Liver (tissue), 10 donors: ENCODE results near the gene GGTLC1. TPM values are rescaled to one million over a fixed set of nuclear protein-coding genes. Genes with fewer than 3 reads are reported as not detected.

Source experiments
- DNase-seq: peaks from one replicate; pipeline ENCODE4 v3.0.0-alpha.2; 2017; ENCODE audit warnings: low spot score
- H3K27ac ChIP-seq, 2 donors: one replicate each; pipeline ENCODE4 v1.7.0; 2013; ENCODE audit warnings: inconsistent platforms in 2 of 2, low read length in 2 of 2, control low read depth in 1 of 2, low read depth in 1 of 2, mild to moderate bottlenecking in 1 of 2
- H3K27me3 ChIP-seq, 4 donors: one replicate each; pipeline versions ENCODE4 v1.6.1 to v1.7.0; 2013; ENCODE audit warnings: low read length in 3 of 4, inconsistent platforms in 1 of 4, mild to moderate bottlenecking in 1 of 4, moderate library complexity in 1 of 4; ENCODE audit not compliant: control insufficient read depth in 4 of 4, insufficient read depth in 4 of 4
- H3K36me3 ChIP-seq, 4 donors: one replicate each; pipeline versions ENCODE4 v1.6.1 to v1.7.0; 2013; ENCODE audit warnings: low read length in 3 of 4, mild to moderate bottlenecking in 3 of 4, low read depth in 1 of 4, moderate library complexity in 1 of 4; ENCODE audit not compliant: control insufficient read depth in 4 of 4, insufficient read depth in 3 of 4
- H3K4me1 ChIP-seq, 4 donors: one replicate each; pipeline versions ENCODE4 v1.6.1 to v1.7.0; 2013; ENCODE audit warnings: low read length in 3 of 4, mild to moderate bottlenecking in 3 of 4, moderate library complexity in 1 of 4; ENCODE audit not compliant: control insufficient read depth in 4 of 4, insufficient read depth in 4 of 4
- H3K4me3 ChIP-seq, 3 donors: one replicate each; pipeline versions ENCODE4 v1.6.1 to v1.7.0; 2013; ENCODE audit warnings: low read length in 3 of 3, control low read depth in 1 of 3, low read depth in 1 of 3, mild to moderate bottlenecking in 1 of 3
- H3K9ac ChIP-seq, 2 donors: one replicate each; pipeline ENCODE4 v1.7.0; 2013; ENCODE audit warnings: low read length in 2 of 2, mild to moderate bottlenecking in 2 of 2, moderate library complexity in 2 of 2, control low read depth in 1 of 2, low read depth in 1 of 2
- H3K9me3 ChIP-seq, 4 donors: one replicate each; pipeline versions ENCODE4 v1.6.1 to v1.7.0; 2013; ENCODE audit warnings: low read length in 3 of 4; ENCODE audit not compliant: control insufficient read depth in 4 of 4
- CTCF ChIP-seq: fragments of 150-350 bp; IDR thresholded peaks from 2 replicates; pipeline ENCODE4 v1.5.1; 2017; ENCODE audit warnings: improper control_type of control experiment, low read depth, low read length; ENCODE audit not compliant: missing input control
- RAD21 ChIP-seq, 2 donors: IDR thresholded peaks; 2 replicates each; pipeline ENCODE4 v1.6.1; 2016; ENCODE audit warnings: antibody characterized with exemption in 2 of 2, mild to moderate bottlenecking in 2 of 2
- ZBTB33 ChIP-seq: IDR thresholded peaks from 2 replicates; pipeline ENCODE4 v1.6.1; 2016; ENCODE audit warnings: antibody characterized with exemption
- WGBS: extraction: QIAGEN DNeasy Blood & Tissue Kit; methylation state at CpG from one replicate; pipeline ENCODE4 v1.1.7; 2013; 5-methylcytosine and 5-hydroxymethylcytosine counted together
- polyA plus RNA-seq, 2 donors: library from polyadenylated mRNA; stranded (reverse) in 1 of 2; unstranded in 1 of 2; fragments of 200-250 nt in 1 of 2; fragments of >200 nt in 1 of 2; fragmentation: Nextera tagmentation in 1 of 2; extraction: Ambion mirVana in 1 of 2; gene quantifications; one replicate each; pipeline versions ENCODE4 v1.2.1 to v1.2.3, GENCODE V29; 2013 to 2015
- small RNA-seq: library from RNA; depleted of rRNA; stranded (forward); fragments of <200 nt; gene quantifications from one replicate; pipeline ENCODE3, GENCODE V24; 2014
- total RNA-seq, 2 donors: library from RNA; depleted of rRNA; stranded (reverse); fragments of >200 nt; gene quantifications; one replicate each; pipeline ENCODE4 v1.2.3, GENCODE V29; 2014
- donor health status: healthy.
- donor health status: healthy.
- donor health status: healthy.
- donor health status: healthy.
- donor health status: healthy.

Gene GGTLC1
- total and polyA plus RNA-seq, 4 donors = not detected

GRCh38 chr20:23937303-23938117 lies 51.1 kb downstream of the GGTLC1 start:
- H3K4me3 ChIP-seq = no peak overlapping the region
- H3K9me3 ChIP-seq = no peaks in the 10 kb centered on the region
- H3K9ac ChIP-seq = no peak overlapping the region
- under 1% methylated on average over 3 of the region's 3 CpGs for WGBS
- H3K27ac ChIP-seq = no peak overlapping the region
- no peaks in the 10 kb centered on the region for H3K27me3 ChIP-seq
- DNase-seq = peak; percentile 56
- no peak for TF ChIP-seq ZBTB33
- TF ChIP-seq CTCF = peak; percentile 93
- TF ChIP-seq RAD21 (IDR thresholded peaks at IDR 0.05) = peak; percentile 97 to 99
- no peaks in the 10 kb centered on the region for H3K36me3 ChIP-seq
- no peaks in the 10 kb centered on the region for H3K4me1 ChIP-seq

Small RNA genes within 50 kb of the gene (small RNA-seq; reads per million reads assigned to genes)
- not detected for gene AL133466.1

Other genes starting within 250 kb of the GGTLC1 start
- gene CST1, start 237.8 kb downstream of the GGTLC1 start, total RNA-seq = not detected
- not detected for gene CST1, start 237.8 kb downstream of the GGTLC1 start, polyA plus RNA-seq
- not detected for gene CST2, start 162.1 kb downstream of the GGTLC1 start, total RNA-seq
- gene CST2, start 162.1 kb downstream of the GGTLC1 start, polyA plus RNA-seq = not detected
- not detected for gene CST5, start 109.0 kb downstream of the GGTLC1 start, total RNA-seq
- gene CST5, start 109.0 kb downstream of the GGTLC1 start, polyA plus RNA-seq = not detected